HuH-7 (cell line): Measurements from ENCODE around the gene FOXO3.
"Not testable (repeated sequence)": the region's sequence is repeated elsewhere in the genome, so short reads cannot be mapped to it uniquely, and the experiment has no call there.

Source experiments
- DNase-seq: peaks from one replicate; pipeline ENCODE4 v3.0.0; 2011; ENCODE audit warnings: low spot score

Gene FOXO3

DNA sequence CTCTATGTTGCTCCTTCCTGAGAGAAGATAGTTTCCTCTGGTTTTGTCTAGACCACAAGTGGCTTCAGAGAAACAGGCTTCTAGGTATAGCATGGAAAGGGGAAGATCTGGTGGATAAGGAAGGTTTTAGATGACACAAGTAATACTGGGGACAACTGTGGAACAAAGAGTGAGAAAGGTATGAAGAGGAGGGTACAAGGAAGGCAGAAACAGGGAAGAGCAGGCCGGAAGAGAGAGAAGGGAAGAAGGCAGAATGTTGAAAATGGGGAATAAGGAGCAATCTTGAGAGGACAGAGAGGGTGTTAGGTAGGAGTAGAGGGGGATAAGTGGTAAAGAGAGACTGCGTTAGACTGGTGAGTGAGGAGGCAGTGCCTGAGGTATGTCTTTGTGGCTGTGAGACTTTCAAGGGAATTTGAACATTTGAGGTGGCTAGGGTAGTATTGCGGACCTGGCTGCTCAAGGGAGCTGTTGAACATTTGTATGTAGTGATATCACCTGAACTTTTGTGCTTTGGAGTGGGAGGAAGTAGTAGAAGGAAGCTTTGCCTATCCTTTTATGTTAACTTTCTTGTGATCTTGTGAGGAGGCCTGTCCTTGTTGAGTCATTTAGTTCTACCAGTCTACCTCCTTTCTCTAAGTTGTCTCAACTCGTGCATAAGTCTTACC, 69.5 kb downstream of the FOXO3 start:
- DNase-seq = no peak

DNA sequence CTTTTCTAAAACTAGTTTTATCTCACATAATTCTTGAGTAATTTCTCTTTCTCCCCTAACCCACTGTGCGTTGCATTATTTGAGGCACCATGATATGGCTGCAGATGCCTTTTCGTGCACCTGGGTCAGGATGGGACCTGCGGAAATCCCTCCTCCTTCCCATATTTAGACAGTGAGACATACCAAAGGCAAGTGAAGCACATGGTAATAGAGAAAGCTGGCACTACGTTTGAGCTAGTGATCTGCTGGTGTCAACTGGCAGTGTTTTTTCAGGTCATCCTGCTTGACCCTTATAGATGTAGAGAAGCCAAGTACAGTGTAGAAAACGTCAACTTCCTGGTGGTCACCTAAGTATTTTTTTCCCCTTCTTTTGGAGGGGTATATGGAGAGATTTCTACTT, 71.7 kb downstream of the FOXO3 start:
- DNase-seq = no peak

DNA sequence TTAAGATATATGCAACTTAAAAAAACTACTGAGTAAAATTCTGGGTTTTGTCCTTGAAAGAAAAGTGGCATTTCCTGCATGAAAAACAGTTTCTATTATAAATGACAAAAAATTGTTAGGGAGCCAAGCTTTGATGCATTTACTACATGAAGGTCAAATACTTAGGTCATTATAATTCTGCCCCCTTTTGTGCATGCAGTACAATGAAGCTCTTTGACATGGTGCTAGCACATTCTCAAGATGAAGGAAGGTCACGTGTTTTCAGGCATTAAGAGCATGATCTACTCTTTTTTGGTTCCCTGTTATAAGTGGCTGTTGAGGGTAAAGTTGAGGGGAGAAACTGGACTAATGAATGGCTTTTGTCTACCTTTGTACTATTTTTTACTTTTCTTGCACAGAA, 72.7 kb downstream of the FOXO3 start:
- no peak for DNase-seq

DNA sequence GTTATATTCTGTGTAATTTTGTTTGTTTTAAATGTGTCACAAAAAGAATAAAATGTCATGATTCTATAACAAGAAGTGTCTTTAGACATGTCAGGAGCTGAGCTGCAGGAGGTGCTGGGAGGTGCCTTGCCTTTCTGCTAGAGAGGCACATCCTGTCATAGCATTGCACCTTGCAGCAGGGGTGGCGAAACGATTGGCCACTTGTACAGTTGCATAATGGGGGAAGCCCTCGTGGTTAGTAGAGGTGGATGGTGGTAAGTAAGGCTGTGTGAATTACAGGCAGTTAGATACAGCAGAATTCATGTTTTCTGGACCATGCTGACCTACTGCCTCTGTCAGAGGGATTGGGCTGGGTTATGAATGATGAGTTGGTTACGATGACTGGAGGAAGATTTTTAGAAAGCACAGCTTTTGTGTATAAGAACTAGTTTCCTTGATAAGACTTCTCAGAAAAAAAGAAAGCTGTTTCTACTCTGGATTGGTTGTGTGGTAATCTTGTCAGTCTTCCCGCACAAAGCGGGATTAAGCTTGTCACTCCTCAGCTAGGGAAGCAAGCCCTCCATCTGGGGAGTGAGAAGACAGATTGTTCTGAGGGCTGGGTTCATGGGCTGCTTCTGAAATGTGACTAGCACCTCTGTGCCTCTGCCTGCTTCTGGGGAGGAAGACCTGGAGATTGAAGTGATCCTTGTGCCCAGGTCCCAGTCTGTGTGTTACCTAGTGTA, 74.9 kb downstream of the FOXO3 start:
- no peak for DNase-seq

DNA sequence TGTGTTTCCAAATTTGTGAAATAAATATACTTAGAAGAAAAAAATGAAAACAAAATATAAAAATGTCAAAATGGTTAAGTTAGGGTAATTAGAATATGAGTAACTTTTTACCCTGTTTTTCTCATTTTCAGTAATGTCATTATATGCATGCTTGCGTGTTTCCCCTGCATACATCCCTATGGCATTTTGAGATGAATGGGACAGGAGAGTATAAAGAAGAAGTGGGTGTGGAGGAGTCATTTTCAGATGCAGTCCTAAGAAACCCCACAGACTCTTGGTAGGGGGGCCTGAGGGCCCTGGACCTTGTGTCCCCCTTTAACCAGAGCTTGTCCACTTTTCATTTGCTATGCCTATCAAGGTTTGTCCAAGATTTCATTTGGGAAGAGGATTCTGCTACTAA, 77.2 kb downstream of the FOXO3 start:
- DNase-seq = no peak

DNA sequence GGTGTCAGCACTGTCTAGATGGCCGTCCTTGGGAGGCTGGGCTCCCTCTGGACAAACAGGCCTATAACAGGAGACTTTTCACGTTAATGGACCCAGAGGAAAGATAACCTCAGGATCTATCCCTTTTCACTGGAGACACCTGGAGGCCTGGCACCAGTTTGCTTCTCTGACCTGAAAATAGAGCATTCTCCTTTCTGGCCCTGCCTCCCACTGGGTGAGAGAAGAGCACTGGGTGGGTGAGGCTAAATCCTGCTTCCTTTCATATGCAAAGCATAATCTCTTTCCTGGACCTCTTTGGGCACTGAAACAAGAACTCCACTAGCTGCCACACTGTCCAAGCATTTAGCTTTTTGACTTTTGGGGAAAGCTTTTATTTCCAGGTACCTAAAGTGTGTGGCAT, 78.3 kb downstream of the FOXO3 start:
- DNase-seq = no peak

DNA sequence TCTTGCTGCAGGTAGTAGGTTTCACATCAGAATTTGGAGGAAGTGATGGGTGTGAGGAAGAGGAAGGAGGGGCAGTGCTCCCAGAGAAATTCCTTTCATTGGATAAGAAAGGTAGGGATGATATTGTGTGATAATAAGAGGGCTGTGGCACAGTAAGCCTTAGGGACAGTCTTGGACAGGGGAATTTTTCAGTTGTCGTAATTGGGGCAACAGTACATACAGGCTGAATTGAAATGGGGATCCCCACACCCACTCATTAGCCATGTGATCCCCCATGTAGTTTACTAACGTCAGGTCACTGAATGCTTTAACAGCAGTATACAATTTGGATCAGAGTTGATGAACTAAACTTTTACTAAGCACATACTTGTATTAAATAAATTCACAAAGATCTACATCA, 79.4 kb downstream of the FOXO3 start:
- DNase-seq = no peak

DNA sequence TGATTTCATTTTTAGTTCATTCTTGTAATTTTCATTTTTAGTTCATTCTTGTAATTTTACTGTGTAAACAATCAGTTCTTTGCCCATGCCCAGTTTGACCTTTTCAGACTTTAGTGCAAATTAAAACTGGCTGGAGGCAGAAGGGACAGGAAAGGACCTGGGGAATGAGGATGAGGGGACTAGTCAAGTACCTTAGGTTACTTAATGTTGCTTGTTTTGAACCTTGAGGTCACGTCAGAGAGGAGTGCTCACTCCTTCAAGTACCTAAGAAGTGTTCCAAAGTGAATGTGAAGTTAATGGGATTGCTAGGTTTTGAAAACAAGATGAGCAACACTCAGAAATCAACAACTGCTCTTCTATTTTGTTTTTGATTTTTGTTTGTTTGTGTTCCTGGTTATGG, 82.5 kb downstream of the FOXO3 start:
- no peak for DNase-seq

DNA sequence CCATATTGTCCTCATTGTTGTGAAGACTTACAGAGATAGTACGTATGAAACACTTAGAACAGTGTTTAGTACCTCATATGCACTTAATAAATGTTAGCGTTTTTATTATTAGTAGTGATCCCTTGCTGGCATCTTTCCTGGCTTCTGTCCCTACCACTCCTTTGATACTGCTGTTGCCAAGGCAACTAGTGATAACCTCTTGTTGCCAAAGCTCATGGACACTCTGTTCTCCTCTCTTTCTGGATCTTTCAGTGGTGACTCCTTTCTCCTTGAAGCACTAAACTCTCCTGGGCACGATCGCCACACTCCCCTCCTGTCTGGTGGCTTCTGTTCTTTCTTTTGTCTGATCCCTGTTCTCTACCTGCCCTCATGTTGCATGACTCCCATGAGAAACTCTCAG, 83.5 kb downstream of the FOXO3 start:
- DNase-seq = no peak

DNA sequence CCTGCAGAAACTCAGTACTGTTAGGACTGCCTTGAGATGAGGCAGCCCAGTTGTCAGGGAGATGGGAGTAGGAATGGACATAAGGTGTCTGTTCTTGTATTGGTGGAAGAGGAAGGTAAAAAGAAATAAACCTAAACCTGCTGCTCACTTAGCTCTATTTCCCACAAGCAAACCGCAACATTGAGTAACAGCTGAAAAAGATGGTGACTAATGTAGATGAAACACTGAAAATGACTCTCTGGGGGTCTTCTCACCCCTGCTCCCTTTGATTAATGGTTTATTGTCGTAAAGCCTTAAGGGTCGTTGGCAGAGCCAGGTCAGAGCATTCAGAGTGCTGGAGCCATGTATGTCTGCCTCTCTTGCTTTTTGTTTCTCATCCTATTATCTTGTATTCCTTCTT, 87.5 kb downstream of the FOXO3 start:
- no peak for DNase-seq

DNA sequence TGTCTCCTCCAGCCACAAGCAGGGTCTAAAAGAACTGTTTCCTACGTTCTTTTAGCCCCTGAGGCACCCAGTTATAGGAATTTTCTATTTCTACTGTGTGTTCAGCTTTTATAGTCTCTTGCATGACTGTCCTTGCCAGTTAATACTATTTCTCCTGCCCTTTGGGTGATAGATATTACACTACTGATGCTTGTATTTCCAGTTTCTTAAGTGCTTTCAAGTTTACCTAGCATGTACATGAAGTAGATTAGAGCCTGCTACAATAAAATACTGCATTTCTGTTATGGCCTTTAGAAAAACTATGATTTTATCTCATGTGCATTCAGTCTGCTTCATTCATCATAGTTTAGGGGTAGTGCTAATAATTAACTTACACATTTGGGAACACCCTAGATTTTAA, 89.6 kb downstream of the FOXO3 start:
- no peak for DNase-seq

DNA sequence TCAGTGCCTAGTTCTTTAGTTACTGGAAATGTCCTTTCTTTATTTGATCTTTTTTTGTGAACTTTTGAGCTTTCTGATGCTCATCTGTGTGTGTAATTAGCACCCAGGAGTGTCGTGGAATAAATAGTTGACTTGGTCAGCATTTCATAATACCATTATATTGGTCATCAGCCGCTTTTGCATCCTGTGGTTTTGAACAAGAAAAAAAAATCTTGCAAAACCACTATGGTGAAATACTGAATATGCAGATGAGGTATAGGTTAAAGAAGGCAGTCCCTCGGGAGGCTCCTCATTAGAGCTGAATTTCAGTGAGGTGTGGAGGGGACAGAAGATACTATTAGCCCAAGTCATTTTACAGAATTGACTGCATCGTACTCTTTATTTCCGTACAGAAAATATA, 90.1 kb downstream of the FOXO3 start:
- DNase-seq = no peak

DNA sequence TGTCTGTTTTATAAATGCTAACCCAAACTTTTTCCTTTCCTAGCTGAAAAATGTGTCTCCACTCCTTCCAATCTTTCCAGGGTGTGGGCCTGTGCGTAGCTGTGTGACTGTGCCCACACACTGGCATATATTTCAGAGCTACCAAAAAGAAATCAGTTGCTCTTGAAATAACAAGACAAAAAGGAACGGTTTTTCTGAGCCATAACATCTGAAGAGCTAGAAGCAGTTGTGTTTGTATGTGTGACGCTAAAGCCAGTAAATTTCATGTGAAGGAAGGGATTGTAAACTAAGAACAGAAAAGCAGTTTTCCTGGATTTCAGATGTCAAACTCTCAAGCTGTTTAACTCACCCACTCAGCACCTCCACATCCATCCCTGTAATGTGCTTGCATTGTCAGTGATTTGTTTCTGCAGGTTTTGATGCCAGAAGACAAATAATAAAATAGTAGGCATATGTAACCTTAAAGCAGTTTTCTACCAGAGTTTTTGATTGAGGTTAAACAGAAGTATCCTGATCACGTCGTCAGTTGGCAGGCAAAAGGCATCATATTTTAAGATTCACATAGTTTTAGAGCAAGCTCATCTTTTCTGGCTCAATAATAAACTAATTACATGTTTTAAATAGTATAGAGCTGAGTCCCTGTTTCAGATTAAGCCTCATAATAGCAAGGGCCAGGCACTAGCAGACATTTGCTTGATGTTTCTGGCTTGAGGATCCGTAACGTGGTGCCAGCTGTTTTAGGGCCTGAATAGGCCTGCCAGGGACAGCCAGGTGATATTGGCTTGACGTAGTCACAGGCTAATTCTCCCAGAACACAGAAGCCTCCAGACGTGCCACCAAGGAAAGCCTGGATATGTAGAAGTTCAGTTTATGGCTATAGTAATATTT, 90.9 kb downstream of the FOXO3 start:
- no peak for DNase-seq

DNA sequence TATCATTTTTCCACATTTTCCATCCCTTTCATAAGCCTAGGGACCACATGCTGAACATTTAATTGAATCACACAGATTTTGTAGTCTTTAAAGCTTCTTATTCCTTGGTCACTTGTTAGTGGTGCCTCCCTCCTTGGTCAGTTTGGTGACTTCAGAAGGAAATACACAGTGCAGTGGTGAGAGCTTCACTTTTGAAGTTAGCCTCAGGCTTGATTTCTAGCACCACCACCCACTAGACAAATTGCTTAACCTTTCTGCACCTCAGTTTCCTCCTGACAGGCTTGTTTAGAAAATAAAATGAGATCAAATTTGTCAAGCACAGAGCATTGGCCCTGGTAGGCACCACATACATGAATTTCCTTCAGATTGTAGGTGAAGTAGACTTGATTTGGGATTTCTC, 91.7 kb downstream of the FOXO3 start:
- no peak for DNase-seq

DNA sequence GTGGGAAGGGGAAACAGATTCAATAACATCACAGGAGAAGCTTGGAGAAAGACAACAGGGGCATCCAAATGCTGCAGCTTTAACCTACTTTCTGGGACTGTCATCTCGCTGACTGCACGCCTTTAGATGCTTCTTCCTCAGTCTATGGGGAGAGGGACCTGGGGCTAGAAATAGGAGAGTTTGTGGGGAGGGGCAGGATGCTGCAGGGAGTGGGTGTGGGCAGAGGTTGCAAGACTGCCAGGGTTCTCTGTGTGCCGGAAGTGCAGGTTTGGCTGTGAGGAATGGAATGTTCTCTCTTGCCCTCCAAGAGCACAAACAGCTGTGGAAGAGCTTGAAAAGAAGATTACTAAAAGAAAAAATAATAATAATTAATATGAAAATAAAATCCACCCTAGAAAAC, 93.2 kb downstream of the FOXO3 start:
- no peak for DNase-seq

DNA sequence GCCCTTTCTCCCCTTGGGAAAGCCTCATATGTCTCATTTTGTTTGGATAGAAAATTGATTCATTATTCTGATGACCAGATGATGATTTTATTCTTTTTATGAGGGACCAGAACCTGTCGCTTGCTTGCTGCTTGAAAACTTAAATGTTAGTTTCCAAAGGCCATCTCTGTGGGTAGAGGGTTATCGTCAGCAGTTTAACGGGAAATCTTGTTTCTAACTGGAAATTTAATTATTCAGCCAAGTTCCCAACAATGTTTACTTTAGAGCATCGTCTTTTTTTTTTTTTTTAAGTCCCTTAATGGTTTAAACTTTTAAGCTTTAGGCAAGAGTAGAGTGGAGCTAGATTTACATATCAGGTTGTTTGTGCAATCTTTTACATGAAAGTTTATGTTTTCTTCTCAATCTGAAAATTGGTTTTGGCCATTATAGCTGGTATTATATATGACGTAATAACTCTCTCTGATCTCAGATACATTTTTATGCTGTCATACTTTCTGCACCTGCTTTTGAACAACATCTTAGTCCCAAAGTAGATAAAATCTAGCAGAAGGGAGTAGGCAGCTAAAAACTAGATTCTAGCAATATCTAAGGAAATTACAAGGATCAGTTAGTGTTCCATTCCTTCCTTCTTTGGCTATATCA, 93.9 kb downstream of the FOXO3 start:
- DNase-seq = no peak

DNA sequence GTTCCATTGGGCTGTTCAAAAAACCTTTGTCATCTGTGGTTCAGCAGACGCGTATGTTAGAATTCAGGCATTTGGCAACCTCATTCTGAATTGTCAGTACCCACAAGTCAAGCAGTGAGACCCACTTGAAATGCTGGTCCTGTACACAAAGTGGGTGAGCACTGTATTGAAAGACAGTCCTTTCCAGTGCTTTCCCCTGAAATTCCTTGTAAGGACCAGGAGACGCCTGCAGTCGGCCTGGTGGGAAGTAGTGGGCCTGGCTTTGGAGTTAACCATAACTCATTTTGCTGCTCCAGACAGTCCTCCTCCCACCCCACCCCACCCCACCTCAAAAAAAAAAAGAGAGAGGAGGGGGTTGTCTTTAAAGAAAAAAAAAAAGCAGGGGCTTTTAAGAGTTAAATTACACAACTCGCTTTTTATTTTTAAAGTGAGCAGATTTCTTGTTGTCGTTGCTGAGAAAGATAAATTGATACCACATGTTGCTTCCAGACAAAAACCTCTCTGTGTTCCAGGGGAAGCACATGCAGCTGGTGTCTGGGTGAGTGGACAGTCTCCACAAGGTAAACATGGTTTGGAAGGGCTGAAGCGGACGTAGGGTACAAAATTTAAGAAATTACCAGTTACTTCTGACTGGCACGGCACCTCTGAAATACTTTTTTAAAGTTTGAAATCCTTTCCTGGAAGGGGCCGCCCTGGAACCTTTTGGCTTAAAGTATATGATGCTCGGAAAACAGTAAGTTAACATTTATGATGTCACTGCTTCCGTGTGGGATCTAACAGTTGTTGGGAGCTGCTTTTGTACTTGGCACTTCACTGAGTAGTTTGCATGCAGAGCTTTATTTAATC, 95.3 kb downstream of the FOXO3 start:
- DNase-seq = no peak

DNA sequence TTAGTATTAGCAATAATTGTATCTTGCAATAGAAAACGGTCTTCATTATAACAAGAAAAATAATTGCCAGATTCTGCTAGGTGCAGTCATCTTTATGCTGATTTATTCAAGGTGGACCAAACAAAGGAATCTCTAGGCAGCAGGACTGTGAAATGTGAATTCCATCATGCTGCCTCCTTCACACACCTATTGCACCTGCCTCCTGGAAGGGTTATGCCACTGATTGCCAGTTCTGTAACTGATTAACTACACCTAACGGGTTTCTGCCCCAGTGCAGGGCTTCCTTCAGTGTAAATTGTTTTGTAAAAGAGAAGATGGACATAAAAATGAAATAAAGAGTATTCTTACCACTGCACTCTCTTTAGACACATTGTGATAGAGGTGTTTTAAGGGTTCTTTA, 96.1 kb downstream of the FOXO3 start:
- DNase-seq = no peak

DNA sequence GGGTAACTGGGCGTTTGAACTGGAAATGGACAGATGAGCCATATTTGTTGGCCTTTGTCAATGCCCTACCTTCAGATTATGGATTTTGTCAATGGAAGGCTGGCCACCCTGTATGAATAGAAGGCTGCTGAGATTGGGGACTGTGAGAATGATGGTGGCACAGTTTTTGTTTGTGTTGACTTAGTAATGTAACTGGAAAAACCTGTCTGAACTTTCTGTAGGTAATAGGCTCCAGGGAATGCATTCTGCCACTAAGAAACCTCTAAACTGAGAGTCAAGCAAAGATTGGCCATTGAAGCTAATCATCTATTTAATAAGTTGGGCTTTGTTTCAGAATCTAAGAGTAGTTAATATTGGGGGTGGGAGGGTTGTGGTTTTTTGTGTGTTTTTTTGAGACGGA, 97.5 kb downstream of the FOXO3 start:
- DNase-seq = no peak

DNA sequence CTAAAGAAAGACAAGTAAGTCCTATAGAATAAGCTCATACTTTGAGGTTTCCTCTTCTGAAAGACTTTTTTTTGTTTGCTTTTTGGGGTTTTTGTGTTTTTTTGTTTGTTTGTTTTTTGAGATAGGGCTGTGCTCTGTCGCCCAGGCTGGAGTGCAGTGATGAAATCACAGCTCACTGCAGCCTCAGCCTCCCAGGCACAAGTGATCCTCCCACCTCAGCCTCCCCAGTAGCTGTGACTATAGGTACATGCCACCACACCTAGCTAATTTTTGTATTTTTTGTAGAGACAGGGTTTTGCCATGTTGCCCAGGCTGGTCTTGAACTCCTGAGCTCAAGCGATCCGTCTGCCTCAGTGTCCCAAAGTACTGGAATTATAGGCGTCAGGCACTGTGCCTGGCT, 98.1 kb downstream of the FOXO3 start:
- DNase-seq = not testable (repeated sequence)

DNA sequence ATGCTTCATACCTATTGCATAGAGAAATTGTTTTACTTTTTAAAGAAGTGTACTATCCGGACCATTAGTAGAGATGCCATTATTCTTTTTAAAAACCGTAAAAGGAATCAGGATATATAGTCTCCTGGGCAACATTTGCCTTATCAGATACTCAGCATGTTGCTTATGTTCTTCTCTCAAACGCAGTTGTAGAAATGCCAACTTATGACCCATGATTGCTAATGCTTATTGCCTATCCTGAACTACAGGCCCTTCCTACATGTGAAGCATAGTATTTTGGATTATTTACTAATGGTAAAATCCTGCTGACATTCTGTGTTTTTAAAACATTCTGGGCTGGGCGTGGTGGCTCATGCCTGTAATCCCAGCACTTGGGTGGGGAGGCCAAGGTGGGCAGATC, 99.5 kb downstream of the FOXO3 start:
- DNase-seq = no peak

DNA sequence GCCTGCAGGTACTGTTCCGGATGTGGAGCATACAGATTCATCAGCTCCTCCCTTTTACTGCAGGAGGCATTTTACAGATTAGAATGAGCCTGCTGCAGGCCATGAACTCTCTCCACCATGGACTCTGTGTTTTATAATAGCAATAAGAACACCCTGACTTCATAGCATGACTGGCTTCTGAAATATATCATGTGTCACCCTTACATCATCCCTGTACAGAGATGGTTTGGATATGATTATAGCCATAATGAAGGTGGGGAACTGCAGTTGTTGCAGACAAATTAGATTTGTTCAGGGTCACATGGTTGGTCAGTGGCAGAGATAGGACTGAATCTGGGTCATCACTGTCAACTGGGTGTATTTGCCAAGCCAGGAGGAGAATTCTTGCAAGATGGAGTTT, 100.7 kb downstream of the FOXO3 start:
- no peak for DNase-seq
